Activated CD8-positive, alpha-beta memory T cell treated with anti-CD3 and anti-CD28 coated beads for 48 hours (primary cell): ENCODE measurements around the gene GALNT1.

ENCODE experiments used
- DNase-seq, 3 experiments: peaks; one replicate each; pipeline ENCODE4 v3.0.0-alpha.2; 2020; ENCODE audit warnings: low read depth in 2 of 3, low spot score in 2 of 3

Gene GALNT1

GRCh38 chr18:35711227-35711626 is 129.7 kb downstream of the GALNT1 start:
- no peak for DNase-seq

- no peak for DNase-seq
Measured at GRCh38 chr18:35713545-35713944, 132.0 kb downstream of the GALNT1 start.

GRCh38 chr18:35714539-35714938 is 133.0 kb downstream of the GALNT1 start:
- no peak for DNase-seq

GRCh38 chr18:35715139-35715538 is 133.6 kb downstream of the GALNT1 start:
- DNase-seq, result no peak

- no peak for DNase-seq
Measured at GRCh38 chr18:35716169-35716831, 134.8 kb downstream of the GALNT1 start.

GRCh38 chr18:35717182-35717581 is 135.6 kb downstream of the GALNT1 start:
- no peak for DNase-seq

GRCh38 chr18:35721431-35722081 is 140.0 kb downstream of the GALNT1 start:
- no peak for DNase-seq

GRCh38 chr18:35728676-35729075 is 147.1 kb downstream of the GALNT1 start:
- DNase-seq, result no peak

GRCh38 chr18:35729991-35730668 is 148.6 kb downstream of the GALNT1 start:
- DNase-seq, result no peak

- DNase-seq, result no peak
Measured at GRCh38 chr18:35730691-35731370, 149.3 kb downstream of the GALNT1 start.

GRCh38 chr18:35731701-35732100 is 150.2 kb downstream of the GALNT1 start:
- DNase-seq, result no peak

GRCh38 chr18:35732162-35732561 is 150.6 kb downstream of the GALNT1 start:
- DNase-seq, result no peak

GRCh38 chr18:35732636-35733035 is 151.1 kb downstream of the GALNT1 start:
- DNase-seq, result no peak

- DNase-seq, result no peak
Measured at GRCh38 chr18:35733408-35733807, 151.9 kb downstream of the GALNT1 start.

GRCh38 chr18:35736696-35737095 is 155.2 kb downstream of the GALNT1 start:
- no peak for DNase-seq

- DNase-seq, result no peak
Measured at GRCh38 chr18:35739778-35740177, 158.2 kb downstream of the GALNT1 start.

GRCh38 chr18:35740656-35741055 is 159.1 kb downstream of the GALNT1 start:
- no peak for DNase-seq

- no peak for DNase-seq
Measured at GRCh38 chr18:35743916-35744315, 162.4 kb downstream of the GALNT1 start.

- no peak for DNase-seq
Measured at GRCh38 chr18:35745814-35746213, 164.3 kb downstream of the GALNT1 start.

- DNase-seq, result no peak
Measured at GRCh38 chr18:35746826-35747339, 165.3 kb downstream of the GALNT1 start.

- DNase-seq, result no peak
Measured at GRCh38 chr18:35747894-35748472, 166.4 kb downstream of the GALNT1 start.
